B cell (primary cell): Measurements from ENCODE around the gene PLCL1. TPM values are rescaled to one million over a fixed set of nuclear protein-coding genes. Genes with fewer than 3 reads are reported as not detected.

Source experiments
- ATAC-seq: fragments of 200-7000 bp; cut with Tn5 transposase; one replicate; pipeline ENCODE4 v1.10.0; 2021; ENCODE audit warnings: low read depth, mild to moderate bottlenecking, moderate number of reproducible peaks, moderate library complexity
- CTCF ChIA-PET: fragments of 350-600 bp; sonication (Branson Sonifier 250); formaldehyde crosslinking; loops from one replicate; lab custom pipeline; 2021; ENCODE audit warnings: antibody characterized with exemption, inconsistent platforms; lab: Charles Lee
- POLR2A ChIA-PET: fragments of 350-600 bp; sonication (Branson Sonifier 250); formaldehyde crosslinking; loops from one replicate; lab custom pipeline; 2021; ENCODE audit warnings: antibody characterized with exemption; lab: Charles Lee
- DNase-seq: peaks from one replicate; pipeline ENCODE4 v3.0.0; 2013
- H2AFZ ChIP-seq: 2 replicates; pipeline ENCODE4 v1.6.1; 2012; ENCODE audit warnings: mild to moderate bottlenecking, low read depth, low read length; ENCODE audit not compliant: insufficient read depth, poor library complexity, severe bottlenecking
- H3K27ac ChIP-seq, 2 donors: 1 replicate in 1 of 2; 2 replicates in 1 of 2; pipeline ENCODE4 v1.5.1; 2012 to 2013; ENCODE audit warnings: low read length in 2 of 2, mild to moderate bottlenecking in 2 of 2, moderate library complexity in 1 of 2
- H3K27me3 ChIP-seq, 4 experiments: fragments of 200-600 bp in 1 of 4; sonication (generic) in 1 of 4; replicated peaks in 1 of 4; 1 replicate in 2 of 4; 2 replicates in 2 of 4; pipeline versions ENCODE4 v1.6.1 to v1.7.0; 2013 to 2016; ENCODE audit warnings: low read length in 3 of 4, mild to moderate bottlenecking in 2 of 4, mixed read lengths in 1 of 4, moderate library complexity in 1 of 4; ENCODE audit not compliant: insufficient read depth in 4 of 4, control insufficient read depth in 3 of 4; ENCODE audit errors: control extremely low read depth in 1 of 4
- H3K36me3 ChIP-seq, 2 experiments: replicated peaks in 1 of 2; 1 replicate in 1 of 2; 2 replicates in 1 of 2; pipeline versions ENCODE4 v1.6.1 to v1.7.1; 2013; ENCODE audit warnings: low read length in 1 of 2; ENCODE audit not compliant: insufficient read depth in 2 of 2, control insufficient read depth in 1 of 2; ENCODE audit errors: control extremely low read depth in 1 of 2, extremely low read depth in 1 of 2
- H3K4me1 ChIP-seq, 2 donors: fragments of 200-600 bp in 1 of 2; sonication (generic) in 1 of 2; 1 replicate in 1 of 2; 2 replicates in 1 of 2; pipeline versions ENCODE4 v1.5.1 to v1.6.1; 2013 to 2017; ENCODE audit warnings: low read length in 2 of 2; ENCODE audit not compliant: control insufficient read depth in 2 of 2, insufficient read depth in 2 of 2
- H3K4me2 ChIP-seq: replicated peaks from 2 replicates; pipeline ENCODE3; 2012; ENCODE audit warnings: mild to moderate bottlenecking, low read depth, low read length; ENCODE audit not compliant: poor library complexity, severe bottlenecking
- H3K4me3 ChIP-seq, 5 experiments: fragments of 200-600 bp in 1 of 5; sonication (generic) in 1 of 5; 1 replicate in 3 of 5; 2 replicates in 2 of 5; pipeline versions ENCODE4 v1.5.1 to v1.7.0; 2011 to 2016; ENCODE audit warnings: low read length in 4 of 5, mild to moderate bottlenecking in 4 of 5, low read depth in 2 of 5, control low read depth in 1 of 5, moderate library complexity in 1 of 5; ENCODE audit not compliant: insufficient read depth in 1 of 5; ENCODE audit errors: control extremely low read depth in 1 of 5, extremely low read depth in 1 of 5
- H3K79me2 ChIP-seq: fragments of 200-600 bp; sonication (generic); one replicate; pipeline ENCODE4 v1.6.0; 2016; ENCODE audit warnings: low read length; ENCODE audit not compliant: control insufficient read depth, insufficient read depth
- H3K9ac ChIP-seq: fragments of 200-600 bp; sonication (generic); 2 replicates; pipeline ENCODE4 v1.6.1; 2017; ENCODE audit warnings: mild to moderate bottlenecking, low read length, moderate library complexity
- H3K9me3 ChIP-seq, 3 donors: one replicate each; pipeline versions ENCODE4 v1.6.1 to v1.7.1; 2013; ENCODE audit warnings: low read length in 2 of 3; ENCODE audit not compliant: control insufficient read depth in 2 of 3, insufficient read depth in 1 of 3; ENCODE audit errors: control extremely low read depth in 1 of 3
- H4K20me1 ChIP-seq: 2 replicates; pipeline ENCODE4 v1.6.0; 2012; ENCODE audit warnings: mild to moderate bottlenecking, low read length; ENCODE audit not compliant: insufficient read depth, control insufficient read depth, poor library complexity, severe bottlenecking
- H3K27ac Mint-ChIP-seq: one replicate; pipeline ENCODE4 v1.8.0; 2021; ENCODE audit warnings: mixed read lengths
- H3K27me3 Mint-ChIP-seq: one replicate; pipeline ENCODE4 v1.8.0; 2021; ENCODE audit warnings: mixed read lengths
- H3K4me1 Mint-ChIP-seq: one replicate; pipeline ENCODE4 v1.8.0; 2021; ENCODE audit warnings: mixed read lengths
- H3K4me3 Mint-ChIP-seq: one replicate; pipeline ENCODE4 v1.8.0; 2021; ENCODE audit warnings: mixed read lengths
- H3K9me3 Mint-ChIP-seq: one replicate; pipeline ENCODE4 v1.8.0; 2022; ENCODE audit warnings: mixed read lengths; ENCODE audit not compliant: insufficient read depth
- CTCF ChIP-seq: fragments of 200-600 bp; IDR thresholded peaks from one replicate; pipeline ENCODE4 v1.8.0; 2022; ENCODE audit warnings: antibody characterized with exemption, mild to moderate bottlenecking
- EZH2 ChIP-seq: IDR thresholded peaks from 2 replicates; pipeline ENCODE4 v1.6.1; 2012; ENCODE audit warnings: borderline replicate concordance, low read depth, mild to moderate bottlenecking, moderate library complexity, low read length; ENCODE audit not compliant: insufficient read depth, poor library complexity, severe bottlenecking
- WGBS: methylation state at CpG from one replicate; pipeline ENCODE4 v1.1.5; 2013; ENCODE audit warnings: missing lambda C conversion rate; ENCODE audit not compliant: insufficient coverage; 5-methylcytosine and 5-hydroxymethylcytosine counted together
- intact Hi-C: fragments of 100-400 bp; cut with micrococcal nuclease; formaldehyde crosslinking; loops from one replicate; pipeline ENCODE4 v1.10.0; 2022
- polyA plus RNA-seq: library from polyadenylated mRNA; depleted of rRNA; stranded (reverse); fragments of >200 nt; gene quantifications from 2 replicates; pipeline ENCODE4 v1.2.3, GENCODE V29; 2012
- total RNA-seq, 2 donors: library from RNA; stranded (reverse); fragments of 120-200 nt in 1 of 2; gene quantifications; 1 replicate in 1 of 2; 2 replicates in 1 of 2; pipeline versions ENCODE4 v1.2.3 to v1.2.4, GENCODE V29; 2013 to 2022

Gene PLCL1
- total and polyA plus RNA-seq, 2 donors (not counting 1 experiment from before 2014, with no cell fraction given): 0.07 to 0.25 TPM

- ATAC-seq (no peak), DNase-seq (no peak)
- intact Hi-C loops: no loop called here
- Mint-ChIP-seq H3K4me1 (no peaks in the 10 kb centered on the region), H3K27me3 (no peaks in the 10 kb centered on the region), H3K4me3 (no peak overlapping the region), H3K9me3 (no peaks in the 10 kb centered on the region), H3K27ac (no peak overlapping the region)
- Histone ChIP-seq H3K4me1 (no peaks in the 10 kb centered on the region), H3K79me2 (no peaks in the 10 kb centered on the region), H3K36me3 (no peaks in the 10 kb centered on the region), H3K4me3 (no peak overlapping the region), H3K27me3 (no peaks in the 10 kb centered on the region), H3K27ac (no peak overlapping the region), H3K9me3 (no peaks in the 10 kb centered on the region), H3K4me2 (no peak overlapping the region), H4K20me1 (no peaks in the 10 kb centered on the region), H3K9ac (no peak overlapping the region), H2AFZ (no peak overlapping the region)
- CTCF ChIA-PET: no interaction called here
- TF ChIP-seq EZH2 (no peak), CTCF (no peak)
- WGBS: 100% methylated on average over 1 of the region's 2 CpGs
- POLR2A ChIA-PET: no interaction called here
Measured at GRCh38 chr2:198040835-198041234, 236.4 kb downstream of the PLCL1 start.

GRCh38 chr2:198042189-198042588 lies 237.8 kb downstream of the PLCL1 start:
- DNase-seq: no peak
- intact Hi-C loops: no loop called here
- no peaks in the 10 kb centered on the region for H3K4me1 ChIP-seq

More at GRCh38 chr2:198042189-198042588, 237.8 kb downstream of the PLCL1 start:
- Mint-ChIP-seq H3K27me3 (no peaks in the 10 kb centered on the region), H3K9me3 (no peaks in the 10 kb centered on the region), H3K4me1 (no peaks in the 10 kb centered on the region), H3K4me3 (no peak overlapping the region), H3K27ac (no peak overlapping the region)
- ATAC-seq: no peak
- TF ChIP-seq CTCF (no peak), EZH2 (no peak)
- Histone ChIP-seq H3K36me3 (no peaks in the 10 kb centered on the region), H3K27ac (no peak overlapping the region), H3K9ac (no peak overlapping the region), H3K27me3 (no peaks in the 10 kb centered on the region), H3K4me2 (no peak overlapping the region), H3K79me2 (no peaks in the 10 kb centered on the region), H2AFZ (no peak overlapping the region), H3K9me3 (no peaks in the 10 kb centered on the region), H4K20me1 (no peaks in the 10 kb centered on the region), H3K4me3 (no peak overlapping the region)
- CTCF ChIA-PET: no interaction called here
- 0% methylated on average over 1 of the region's 1 CpG for WGBS
- POLR2A ChIA-PET: no interaction called here
